Left lung (tissue), 10 donors: ENCODE data around the gene CLPTM1L. TPM values are rescaled to one million over a fixed set of nuclear protein-coding genes. Genes with fewer than 3 reads are reported as not detected.
A peak's percentile ranks its signal among the peaks of the same experiment; 100 is the strongest.

Source experiments
- ATAC-seq: fragments of 200-7000 bp; cut with Tn5 transposase; one replicate; pipeline ENCODE4 v1.9.1; 2020; ENCODE audit warnings: moderate library complexity
- DNase-seq, 4 donors: peaks; one replicate each; pipeline ENCODE4 v3.0.0-alpha.2; 2013 to 2020
- H3K27ac ChIP-seq, 2 donors: fragments of 200-600 bp; sonication (generic) in 1 of 2; one replicate each; pipeline versions ENCODE4 v1.5.0 to v1.8.0; 2020 to 2021
- H3K27me3 ChIP-seq, 2 donors: fragments of 200-600 bp; sonication (generic) in 1 of 2; one replicate each; pipeline versions ENCODE4 v1.5.0 to v1.8.0; 2020 to 2021
- H3K36me3 ChIP-seq, 2 donors: fragments of 200-600 bp; sonication (generic) in 1 of 2; one replicate each; pipeline versions ENCODE4 v1.5.0 to v1.8.0; 2020 to 2021
- H3K4me1 ChIP-seq, 2 donors: fragments of 200-600 bp; one replicate each; pipeline ENCODE4 v1.8.0; 2021
- H3K4me3 ChIP-seq, 2 donors: fragments of 200-600 bp; sonication (generic) in 1 of 2; one replicate each; pipeline versions ENCODE4 v1.5.0 to v1.8.0; 2020 to 2021; ENCODE audit warnings: mild to moderate bottlenecking in 1 of 2
- H3K9me3 ChIP-seq, 2 donors: fragments of 200-600 bp; sonication (generic) in 1 of 2; one replicate each; pipeline versions ENCODE4 v1.5.0 to v1.8.0; 2020 to 2021
- CTCF ChIP-seq, 2 donors: fragments of 200-600 bp; sonication (generic) in 1 of 2; IDR thresholded peaks; one replicate each; pipeline versions ENCODE4 v1.5.0 to v1.8.0; 2021; ENCODE audit warnings: antibody characterized with exemption in 2 of 2
- intact Hi-C, 2 donors: fragments of 100-400 bp; cut with DNase I; formaldehyde crosslinking; loops; one replicate each; pipeline versions ENCODE4 v1.11.2 to v1.14.2; 2022
- polyA plus RNA-seq, 6 donors: library from polyadenylated mRNA; unstranded; fragments of 120-200 nt; gene quantifications; one replicate each; pipeline ENCODE4 v1.2.1, GENCODE V29; 2013; ENCODE audit not compliant: insufficient read length in 6 of 6
- total RNA-seq, 2 donors: library from RNA; stranded (reverse); fragmentation: NEBNext Ultra II Directional; extraction: Animal tissue kit (Norgen Biotek cat#: 25700); gene quantifications; one replicate each; pipeline ENCODE4 v1.2.1, GENCODE V29; 2021
- donor health status: DM: no; HTN: yes; CAD: no.
- donor health status: DM: no; HTN: no; CAD: no.

CLPTM1L gene
- total and polyA plus RNA-seq, 8 donors, result 90.4 to 171 (median 99.4) TPM

- TF ChIP-seq CTCF (IDR thresholded peaks at IDR 0.05), result no peak
- no peak overlapping the region for H3K4me3 ChIP-seq
- no peaks in the 10 kb centered on the region for H3K9me3 ChIP-seq
- H3K36me3 ChIP-seq, result no peaks in the 10 kb centered on the region
- H3K27ac ChIP-seq, result no peak overlapping the region
- H3K4me1 ChIP-seq, result no peaks in the 10 kb centered on the region
- peaks cover 0 to 79% of the 10 kb centered on the region in 2 donors for H3K27me3 ChIP-seq
- DNase-seq (no peak), ATAC-seq (no peak)
- intact Hi-C loops, result no loop called here
Measured at GRCh38 chr5:1392261-1392660, 47.4 kb upstream of the CLPTM1L start.

DNA sequence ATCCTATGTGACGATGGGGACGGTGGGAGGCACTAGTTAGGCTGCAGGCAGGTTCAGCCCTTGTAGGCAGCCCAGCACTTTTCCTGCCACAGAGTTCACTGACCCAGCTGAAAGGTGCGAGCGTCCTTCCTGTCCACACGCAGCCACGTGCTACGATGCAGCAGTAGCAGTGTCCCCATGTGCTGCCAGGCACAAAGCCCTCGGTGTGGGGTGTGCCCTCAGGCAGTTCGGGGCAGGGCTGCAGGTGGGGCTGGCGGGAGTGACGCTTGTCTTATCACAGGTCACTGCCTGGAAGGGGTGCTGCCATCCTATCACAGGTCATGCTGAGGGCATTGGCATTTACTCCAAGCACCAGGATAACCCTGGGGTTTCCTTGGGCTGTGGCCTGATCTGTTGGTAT lies 46.8 kb upstream of the CLPTM1L start:
- no peaks in the 10 kb centered on the region for H3K9me3 ChIP-seq
- H3K27ac ChIP-seq, result no peak overlapping the region
- peaks cover 0 to 2% of the 10 kb centered on the region in 2 donors for H3K4me1 ChIP-seq
- no peak for ATAC-seq
- intact Hi-C loops, result no loop called here
- H3K4me3 ChIP-seq, result no peak overlapping the region
- no peaks in the 10 kb centered on the region for H3K36me3 ChIP-seq
- TF ChIP-seq CTCF (IDR thresholded peaks at IDR 0.05), result no peak
- no peak for DNase-seq
- peaks cover 0 to 79% of the 10 kb centered on the region in 2 donors for H3K27me3 ChIP-seq

GRCh38 chr5:1390861-1391600 lies 46.1 kb upstream of the CLPTM1L start:
- peaks cover 0 to 79% of the 10 kb centered on the region in 2 donors for H3K27me3 ChIP-seq
- intact Hi-C loops, result no loop called here

GRCh38 chr5:1390333-1390732 lies 45.4 kb upstream of the CLPTM1L start:
- no peak for TF ChIP-seq CTCF (IDR thresholded peaks at IDR 0.05)
- ATAC-seq, result no peak
- no peaks in the 10 kb centered on the region for H3K9me3 ChIP-seq
- H3K4me1 ChIP-seq, result peaks cover 2 to 9% of the 10 kb centered on the region in 2 donors
- H3K27me3 ChIP-seq, result peaks cover 0 to 79% of the 10 kb centered on the region in 2 donors
- no peaks in the 10 kb centered on the region for H3K36me3 ChIP-seq
- intact Hi-C loops, result no loop called here
- no peak overlapping the region for H3K27ac ChIP-seq
- DNase-seq, result no peak
- H3K4me3 ChIP-seq, result no peak overlapping the region

More at GRCh38 chr5:1390861-1391600, 46.1 kb upstream of the CLPTM1L start:
- no peak for TF ChIP-seq CTCF (IDR thresholded peaks at IDR 0.05)
- Histone ChIP-seq H3K4me1 (peaks cover 0 to 5% of the 10 kb centered on the region in 2 donors), H3K4me3 (no peak overlapping the region), H3K27ac (no peak overlapping the region), H3K36me3 (no peaks in the 10 kb centered on the region), H3K9me3 (no peaks in the 10 kb centered on the region)
- DNase-seq, result peak in 1 of 4 donors; percentile 68
- no peak for ATAC-seq

DNA sequence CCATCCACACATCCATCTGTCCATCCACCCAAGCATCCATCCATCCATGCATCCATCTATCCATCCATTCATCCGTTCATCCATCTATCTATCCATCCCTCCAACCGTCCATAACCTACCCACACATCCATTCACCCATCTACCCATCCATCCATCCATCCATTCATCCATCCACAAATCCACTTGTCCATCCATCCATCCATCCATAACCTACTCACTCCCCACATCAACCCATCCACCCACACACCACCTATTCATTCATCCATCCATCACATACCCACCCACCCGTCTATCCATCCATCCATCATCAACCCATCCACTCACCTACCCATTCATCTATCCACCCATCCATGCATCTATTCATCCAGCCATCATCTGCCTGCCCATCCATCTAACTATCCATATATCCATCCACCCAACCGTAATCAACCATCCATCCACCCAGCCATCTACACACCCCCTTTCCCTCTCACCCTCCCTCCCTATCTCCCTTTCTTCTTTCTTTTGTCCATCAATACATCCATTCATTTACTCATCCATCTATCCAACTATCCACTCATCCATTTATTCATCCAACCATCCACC lies 43.6 kb upstream of the CLPTM1L start:
- H3K4me1 ChIP-seq, result peaks cover 5 to 14% of the 10 kb centered on the region in 2 donors
- peaks cover 0 to 62% of the 10 kb centered on the region in 2 donors for H3K27me3 ChIP-seq
- H3K4me3 ChIP-seq, result no peak overlapping the region
- intact Hi-C loops, result no loop called here
- no peak overlapping the region for H3K27ac ChIP-seq
- no peak for TF ChIP-seq CTCF (IDR thresholded peaks at IDR 0.05)
- no peak for DNase-seq
- H3K9me3 ChIP-seq, result no peaks in the 10 kb centered on the region
- no peaks in the 10 kb centered on the region for H3K36me3 ChIP-seq
- ATAC-seq, result no peak
